ENCODE data around the gene CEP128. TPM values are rescaled to one million over a fixed set of nuclear protein-coding genes. Genes with fewer than 3 reads are reported as not detected.

Gene CEP128
- total RNA-seq, 1 experiment from 2014 or later, result 16.4 TPM

DNA sequence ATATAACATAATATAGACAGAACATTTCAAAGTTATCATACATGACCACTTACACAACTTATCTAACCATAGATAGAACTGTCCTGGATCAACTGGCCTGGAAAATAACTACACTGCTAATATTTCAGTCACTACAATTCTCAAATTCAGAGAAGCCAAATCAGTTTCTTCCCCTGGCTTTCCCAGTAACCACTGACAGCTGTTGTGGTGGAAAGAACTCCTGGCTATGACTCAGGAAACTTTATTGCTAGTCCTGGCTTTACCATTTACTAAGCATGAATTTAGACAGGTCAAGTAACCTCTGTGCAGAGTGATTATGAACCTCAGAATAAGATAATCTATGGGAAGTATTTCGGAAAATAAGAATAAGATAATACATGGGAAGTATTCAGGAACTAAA lies 485.3 kb downstream of the CEP128 start (continued):
- TF ChIP-seq POLR2AphosphoS5 (IDR thresholded peaks at IDR 0.05; ENCODE audit: low read depth, low read length) (no peak), EGR1 (IDR thresholded peaks at IDR 0.05; ENCODE audit: low read depth) (no peak), ZNF274 (IDR thresholded peaks at IDR 0.05; ENCODE audit: low read depth, low read length) (no peak), SRF (IDR thresholded peaks at IDR 0.05; ENCODE audit: low read depth) (no peak), ELF1 (IDR thresholded peaks at IDR 0.05; ENCODE audit: borderline replicate concordance, low read depth) (no peak), JUND (IDR thresholded peaks at IDR 0.05) (no peak)
- TF ChIP-seq, protein P1, sequence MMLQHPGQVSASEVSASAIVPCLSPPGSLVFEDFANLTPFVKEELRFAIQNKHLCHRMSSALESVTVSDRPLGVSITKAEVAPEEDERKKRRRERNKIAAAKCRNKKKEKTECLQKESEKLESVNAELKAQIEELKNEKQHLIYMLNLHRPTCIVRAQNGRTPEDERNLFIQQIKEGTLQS (IDR thresholded peaks at IDR 0.05), result no peak

DNA sequence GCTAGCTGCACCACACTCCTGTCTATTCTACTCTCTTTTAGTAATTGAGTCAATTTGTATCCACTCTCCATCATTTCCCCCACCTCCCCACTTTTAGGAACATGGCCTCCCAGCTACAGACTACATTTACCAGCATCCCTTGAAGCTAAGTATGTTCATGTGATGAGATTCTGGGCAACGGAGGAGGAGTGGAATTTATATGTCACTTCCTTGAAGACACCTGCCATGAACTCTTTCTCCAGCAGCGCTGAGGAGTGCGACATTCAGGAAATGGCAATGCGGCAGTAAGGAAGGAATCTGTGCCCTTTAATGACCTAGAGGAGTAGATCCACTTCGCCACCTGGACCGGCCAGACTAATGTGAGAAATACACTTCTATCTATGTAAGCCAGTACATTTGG lies 486.5 kb downstream of the CEP128 start:
- CTCF ChIA-PET, result no interaction called here
- DNase-seq (ENCODE audit: low read depth, low spot score) (no peak), ATAC-seq (no peak)
- intact Hi-C loops (cut with micrococcal nuclease), result no loop called here
- POLR2A ChIA-PET, result no interaction called here
- Histone ChIP-seq H3K9me2 (ENCODE audit: insufficient read depth) (no peaks in the 10 kb centered on the region), H3K27ac (ENCODE audit: low read depth, low read length) (no peak overlapping the region), H3K4me1 (ENCODE audit: control insufficient read depth in 1 of 2, insufficient read depth in 2 of 2, low read length in 2 of 2) (no peaks in the 10 kb centered on the region), H3K9me3 (ENCODE audit: control insufficient read depth in 1 of 2, insufficient read depth in 1 of 2, low read depth in 1 of 2, low read length in 2 of 2) (no peaks in the 10 kb centered on the region), H3K4me3 (replicated peaks in 1 of 2; ENCODE audit: low read depth in 1 of 2, low read length in 2 of 2) (no peak overlapping the region), H3K79me2 (ENCODE audit: insufficient read depth, low read length) (no peaks in the 10 kb centered on the region), H3K36me3 (ENCODE audit: control insufficient read depth in 1 of 2, insufficient read depth in 2 of 2, low read length in 2 of 2) (no peaks in the 10 kb centered on the region), H3K27me3 (ENCODE audit: insufficient read depth, low read length) (no peaks in the 10 kb centered on the region), H2AFZ (ENCODE audit: low read depth, low read length, poor library complexity, severe bottlenecking) (no peak overlapping the region), H4K20me1 (ENCODE audit: insufficient read depth) (no peaks in the 10 kb centered on the region), H3K9ac (ENCODE audit: low read length) (no peak overlapping the region), H3K4me2 (ENCODE audit: low read length) (no peak overlapping the region)
- no TSS peak for BruUV-seq (replicated peaks)
- RAD21 ChIA-PET (ENCODE audit: low non-redundant PET in 1 of 2, low total read pairs in 2 of 2, uncharacterized antibody in 2 of 2, unreplicated experiment in 2 of 2), result no interaction called here
- TF ChIP-seq CBX3 (IDR thresholded peaks at IDR 0.05; ENCODE audit: low read depth), result no peak
- no peak for TF ChIP-seq EGR1 (IDR thresholded peaks at IDR 0.05; ENCODE audit: low read depth)
- TF ChIP-seq, protein P2, sequence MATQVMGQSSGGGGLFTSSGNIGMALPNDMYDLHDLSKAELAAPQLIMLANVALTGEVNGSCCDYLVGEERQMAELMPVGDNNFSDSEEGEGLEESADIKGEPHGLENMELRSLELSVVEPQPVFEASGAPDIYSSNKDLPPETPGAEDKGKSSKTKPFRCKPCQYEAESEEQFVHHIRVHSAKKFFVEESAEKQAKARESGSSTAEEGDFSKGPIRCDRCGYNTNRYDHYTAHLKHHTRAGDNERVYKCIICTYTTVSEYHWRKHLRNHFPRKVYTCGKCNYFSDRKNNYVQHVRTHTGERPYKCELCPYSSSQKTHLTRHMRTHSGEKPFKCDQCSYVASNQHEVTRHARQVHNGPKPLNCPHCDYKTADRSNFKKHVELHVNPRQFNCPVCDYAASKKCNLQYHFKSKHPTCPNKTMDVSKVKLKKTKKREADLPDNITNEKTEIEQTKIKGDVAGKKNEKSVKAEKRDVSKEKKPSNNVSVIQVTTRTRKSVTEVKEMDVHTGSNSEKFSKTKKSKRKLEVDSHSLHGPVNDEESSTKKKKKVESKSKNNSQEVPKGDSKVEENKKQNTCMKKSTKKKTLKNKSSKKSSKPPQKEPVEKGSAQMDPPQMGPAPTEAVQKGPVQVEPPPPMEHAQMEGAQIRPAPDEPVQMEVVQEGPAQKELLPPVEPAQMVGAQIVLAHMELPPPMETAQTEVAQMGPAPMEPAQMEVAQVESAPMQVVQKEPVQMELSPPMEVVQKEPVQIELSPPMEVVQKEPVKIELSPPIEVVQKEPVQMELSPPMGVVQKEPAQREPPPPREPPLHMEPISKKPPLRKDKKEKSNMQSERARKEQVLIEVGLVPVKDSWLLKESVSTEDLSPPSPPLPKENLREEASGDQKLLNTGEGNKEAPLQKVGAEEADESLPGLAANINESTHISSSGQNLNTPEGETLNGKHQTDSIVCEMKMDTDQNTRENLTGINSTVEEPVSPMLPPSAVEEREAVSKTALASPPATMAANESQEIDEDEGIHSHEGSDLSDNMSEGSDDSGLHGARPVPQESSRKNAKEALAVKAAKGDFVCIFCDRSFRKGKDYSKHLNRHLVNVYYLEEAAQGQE (IDR thresholded peaks at IDR 0.05; ENCODE audit: low read depth), result no peak

All from HCT116 (cell line).